Neural cell (in vitro differentiated cells): ENCODE measurements around the gene SCN8A. TPM values are rescaled to one million over a fixed set of nuclear protein-coding genes. Genes with fewer than 3 reads are reported as not detected.

Source experiments
- H2AFZ ChIP-seq: fragments of 200-600, 300-800 bp; sonication (generic), shearing (Covaris generic); 2 replicates; pipeline ENCODE4 v1.6.0; 2014; ENCODE audit warnings: low read depth, mild to moderate bottlenecking, antibody characterized with exemption, low read length, moderate library complexity
- H3F3A ChIP-seq: fragments of 200-600 bp; shearing (Covaris generic); 2 replicates; pipeline ENCODE4 v1.6.1; 2016; ENCODE audit warnings: mild to moderate bottlenecking, moderate library complexity, mixed read lengths, antibody characterized with exemption, low read length; ENCODE audit not compliant: insufficient read depth, poor library complexity, severe bottlenecking
- H3K27ac ChIP-seq: fragments of 200-600, 300-800 bp; sonication (generic), shearing (Covaris generic); 2 replicates; pipeline ENCODE4 v1.5.1; 2014; ENCODE audit warnings: mild to moderate bottlenecking, low read length, moderate library complexity
- H3K27me3 ChIP-seq: fragments of 300-800, 200-600 bp; sonication (generic), shearing (Covaris generic); 2 replicates; pipeline ENCODE4 v1.6.0; 2014; ENCODE audit warnings: mild to moderate bottlenecking, low read depth, low read length, moderate library complexity; ENCODE audit not compliant: insufficient read depth
- H3K36me3 ChIP-seq: fragments of 300-800, 200-600 bp; sonication (generic), shearing (Covaris generic); 2 replicates; pipeline ENCODE4 v1.5.1; 2014; ENCODE audit warnings: mild to moderate bottlenecking, antibody characterized with exemption, low read length, moderate library complexity; ENCODE audit not compliant: insufficient read depth
- H3K4me2 ChIP-seq: fragments of 300-800, 200-600 bp; sonication (generic), shearing (Covaris generic); 2 replicates; pipeline ENCODE4 v1.6.0; 2014; ENCODE audit warnings: mild to moderate bottlenecking, low read length
- H3K4me3 ChIP-seq: fragments of 300-800, 200-600 bp; sonication (generic), shearing (Covaris generic); 2 replicates; pipeline ENCODE4 v1.5.1; 2014; ENCODE audit warnings: mild to moderate bottlenecking, low read length, moderate library complexity
- H3K79me2 ChIP-seq: fragments of 200-600 bp; shearing (Covaris generic); replicated peaks from 2 replicates; pipeline ENCODE4 v1.6.0; 2014; ENCODE audit warnings: mild to moderate bottlenecking, low read length, moderate library complexity; ENCODE audit not compliant: insufficient read depth
- H3K9ac ChIP-seq: fragments of 300-800, 200-600 bp; sonication (generic), shearing (Covaris generic); 2 replicates; pipeline ENCODE4 v1.6.1; 2016; ENCODE audit warnings: mild to moderate bottlenecking, low read length, mixed read lengths
- H3K9me2 ChIP-seq: fragments of 200-600 bp; shearing (Covaris generic); 2 replicates; pipeline ENCODE4 v1.6.1; 2016; ENCODE audit warnings: mild to moderate bottlenecking, low read length, mixed read lengths; ENCODE audit not compliant: insufficient read depth
- H3K9me3 ChIP-seq: fragments of 200-600, 300-800 bp; sonication (generic), shearing (Covaris generic); 2 replicates; pipeline ENCODE4 v1.6.1; 2016; ENCODE audit warnings: mild to moderate bottlenecking, mixed run types, low read length, moderate library complexity, mixed read lengths
- H4K20me1 ChIP-seq: fragments of 200-600 bp; shearing (Covaris generic); 2 replicates; pipeline ENCODE4 v1.6.1; 2016; ENCODE audit warnings: mild to moderate bottlenecking, mixed run types; ENCODE audit not compliant: insufficient read depth
- EP300 ChIP-seq: fragments of 450-650 bp; conservative IDR thresholded peaks from 2 replicates; pipeline ENCODE4 v1.6.1; 2014; ENCODE audit warnings: antibody characterized with exemption, mild to moderate bottlenecking, moderate library complexity; ENCODE audit not compliant: poor library complexity, severe bottlenecking
- EZH2 ChIP-seq: fragments of 200-600, 300-800 bp; shearing (Covaris generic), sonication (generic); IDR thresholded peaks from 2 replicates; pipeline ENCODE4 v1.6.1; 2014; ENCODE audit warnings: antibody characterized with exemption, low read length, borderline replicate concordance, mild to moderate bottlenecking; ENCODE audit not compliant: insufficient read depth, poor library complexity, severe bottlenecking
- MXI1 ChIP-seq: fragments of 450-650 bp; conservative IDR thresholded peaks from 2 replicates; pipeline ENCODE4 v1.6.1; 2014; ENCODE audit warnings: antibody characterized with exemption, mild to moderate bottlenecking; ENCODE audit not compliant: poor library complexity, severe bottlenecking
- POLR2AphosphoS5 ChIP-seq: IDR thresholded peaks from 2 replicates; pipeline ENCODE4 v1.6.1; 2012
- RAD21 ChIP-seq: fragments of 450-650 bp; conservative IDR thresholded peaks from 2 replicates; pipeline ENCODE4 v1.6.1; 2014; ENCODE audit warnings: antibody characterized with exemption, mild to moderate bottlenecking, moderate library complexity
- SMC3 ChIP-seq: fragments of 450-650 bp; conservative IDR thresholded peaks from 2 replicates; pipeline ENCODE4 v1.6.1; 2014; ENCODE audit warnings: antibody characterized with exemption, mild to moderate bottlenecking, moderate library complexity; ENCODE audit not compliant: poor library complexity
- TAF1 ChIP-seq: IDR thresholded peaks from 2 replicates; pipeline ENCODE4 v1.6.1; 2012; ENCODE audit warnings: low read depth
- polyA plus RNA-seq: library from polyadenylated mRNA; depleted of rRNA; stranded (reverse); fragments of >200 nt; gene quantifications from 2 replicates; pipeline ENCODE4 v1.2.3, GENCODE V29; 2014
- TF ChIP-seq, protein P1 (sequence below): IDR thresholded peaks from 2 replicates; pipeline ENCODE4 v1.6.1; 2012; ENCODE audit warnings: borderline replicate concordance
- TF ChIP-seq, protein P2 (sequence below): fragments of 450-650 bp; IDR thresholded peaks from 2 replicates; pipeline ENCODE4 v1.5.1; 2014; ENCODE audit warnings: antibody characterized with exemption, mild to moderate bottlenecking, moderate library complexity; ENCODE audit not compliant: poor library complexity, severe bottlenecking

Gene SCN8A
- polyA plus RNA-seq, 1 donor from 2014 or later, result 14.2 TPM

DNA sequence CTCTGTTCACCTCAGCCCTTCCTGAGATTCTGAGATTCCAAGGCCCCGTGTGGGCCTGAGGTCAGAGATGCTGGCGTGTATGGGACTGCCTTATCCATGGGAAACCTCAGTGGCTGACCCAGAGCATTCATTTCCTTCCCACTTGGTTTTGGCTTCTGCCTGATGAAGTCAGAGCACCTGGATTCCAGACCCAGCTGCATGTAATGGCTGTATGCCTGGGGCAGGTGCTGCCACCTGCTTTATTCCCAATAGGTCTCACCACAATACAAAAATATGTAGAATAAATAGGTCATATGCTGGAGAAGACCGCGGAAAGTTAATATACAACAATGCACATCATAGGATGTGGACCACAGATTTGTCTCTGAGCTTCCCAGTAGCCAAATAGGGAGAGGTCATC, 231.9 kb downstream of the SCN8A start:
- H3K27ac ChIP-seq, result no peak overlapping the region
- H3K4me3 ChIP-seq, result no peak overlapping the region
- H4K20me1 ChIP-seq, result no peaks in the 10 kb centered on the region
- H3K79me2 ChIP-seq, result no peaks in the 10 kb centered on the region
- H3K9me3 ChIP-seq, result no peaks in the 10 kb centered on the region
- no peaks in the 10 kb centered on the region for H3K9me2 ChIP-seq
- no peaks in the 10 kb centered on the region for H3F3A ChIP-seq
- H3K4me2 ChIP-seq, result no peak overlapping the region
- no peak overlapping the region for H2AFZ ChIP-seq
- H3K36me3 ChIP-seq, result no peaks in the 10 kb centered on the region
- no peak for TF ChIP-seq POLR2AphosphoS5
- no peak for TF ChIP-seq EZH2
- TF ChIP-seq MXI1, result no peak
- no peak for TF ChIP-seq EP300
- TF ChIP-seq RAD21, result no peak
- TF ChIP-seq, protein P1, sequence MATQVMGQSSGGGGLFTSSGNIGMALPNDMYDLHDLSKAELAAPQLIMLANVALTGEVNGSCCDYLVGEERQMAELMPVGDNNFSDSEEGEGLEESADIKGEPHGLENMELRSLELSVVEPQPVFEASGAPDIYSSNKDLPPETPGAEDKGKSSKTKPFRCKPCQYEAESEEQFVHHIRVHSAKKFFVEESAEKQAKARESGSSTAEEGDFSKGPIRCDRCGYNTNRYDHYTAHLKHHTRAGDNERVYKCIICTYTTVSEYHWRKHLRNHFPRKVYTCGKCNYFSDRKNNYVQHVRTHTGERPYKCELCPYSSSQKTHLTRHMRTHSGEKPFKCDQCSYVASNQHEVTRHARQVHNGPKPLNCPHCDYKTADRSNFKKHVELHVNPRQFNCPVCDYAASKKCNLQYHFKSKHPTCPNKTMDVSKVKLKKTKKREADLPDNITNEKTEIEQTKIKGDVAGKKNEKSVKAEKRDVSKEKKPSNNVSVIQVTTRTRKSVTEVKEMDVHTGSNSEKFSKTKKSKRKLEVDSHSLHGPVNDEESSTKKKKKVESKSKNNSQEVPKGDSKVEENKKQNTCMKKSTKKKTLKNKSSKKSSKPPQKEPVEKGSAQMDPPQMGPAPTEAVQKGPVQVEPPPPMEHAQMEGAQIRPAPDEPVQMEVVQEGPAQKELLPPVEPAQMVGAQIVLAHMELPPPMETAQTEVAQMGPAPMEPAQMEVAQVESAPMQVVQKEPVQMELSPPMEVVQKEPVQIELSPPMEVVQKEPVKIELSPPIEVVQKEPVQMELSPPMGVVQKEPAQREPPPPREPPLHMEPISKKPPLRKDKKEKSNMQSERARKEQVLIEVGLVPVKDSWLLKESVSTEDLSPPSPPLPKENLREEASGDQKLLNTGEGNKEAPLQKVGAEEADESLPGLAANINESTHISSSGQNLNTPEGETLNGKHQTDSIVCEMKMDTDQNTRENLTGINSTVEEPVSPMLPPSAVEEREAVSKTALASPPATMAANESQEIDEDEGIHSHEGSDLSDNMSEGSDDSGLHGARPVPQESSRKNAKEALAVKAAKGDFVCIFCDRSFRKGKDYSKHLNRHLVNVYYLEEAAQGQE, result no peak
- TF ChIP-seq, protein P2, sequence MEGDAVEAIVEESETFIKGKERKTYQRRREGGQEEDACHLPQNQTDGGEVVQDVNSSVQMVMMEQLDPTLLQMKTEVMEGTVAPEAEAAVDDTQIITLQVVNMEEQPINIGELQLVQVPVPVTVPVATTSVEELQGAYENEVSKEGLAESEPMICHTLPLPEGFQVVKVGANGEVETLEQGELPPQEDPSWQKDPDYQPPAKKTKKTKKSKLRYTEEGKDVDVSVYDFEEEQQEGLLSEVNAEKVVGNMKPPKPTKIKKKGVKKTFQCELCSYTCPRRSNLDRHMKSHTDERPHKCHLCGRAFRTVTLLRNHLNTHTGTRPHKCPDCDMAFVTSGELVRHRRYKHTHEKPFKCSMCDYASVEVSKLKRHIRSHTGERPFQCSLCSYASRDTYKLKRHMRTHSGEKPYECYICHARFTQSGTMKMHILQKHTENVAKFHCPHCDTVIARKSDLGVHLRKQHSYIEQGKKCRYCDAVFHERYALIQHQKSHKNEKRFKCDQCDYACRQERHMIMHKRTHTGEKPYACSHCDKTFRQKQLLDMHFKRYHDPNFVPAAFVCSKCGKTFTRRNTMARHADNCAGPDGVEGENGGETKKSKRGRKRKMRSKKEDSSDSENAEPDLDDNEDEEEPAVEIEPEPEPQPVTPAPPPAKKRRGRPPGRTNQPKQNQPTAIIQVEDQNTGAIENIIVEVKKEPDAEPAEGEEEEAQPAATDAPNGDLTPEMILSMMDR, result no peak
- no peak for TF ChIP-seq SMC3
- no peak for TF ChIP-seq TAF1
- H3K9ac ChIP-seq, result no peak overlapping the region
- H3K27me3 ChIP-seq, result no peaks in the 10 kb centered on the region

DNA sequence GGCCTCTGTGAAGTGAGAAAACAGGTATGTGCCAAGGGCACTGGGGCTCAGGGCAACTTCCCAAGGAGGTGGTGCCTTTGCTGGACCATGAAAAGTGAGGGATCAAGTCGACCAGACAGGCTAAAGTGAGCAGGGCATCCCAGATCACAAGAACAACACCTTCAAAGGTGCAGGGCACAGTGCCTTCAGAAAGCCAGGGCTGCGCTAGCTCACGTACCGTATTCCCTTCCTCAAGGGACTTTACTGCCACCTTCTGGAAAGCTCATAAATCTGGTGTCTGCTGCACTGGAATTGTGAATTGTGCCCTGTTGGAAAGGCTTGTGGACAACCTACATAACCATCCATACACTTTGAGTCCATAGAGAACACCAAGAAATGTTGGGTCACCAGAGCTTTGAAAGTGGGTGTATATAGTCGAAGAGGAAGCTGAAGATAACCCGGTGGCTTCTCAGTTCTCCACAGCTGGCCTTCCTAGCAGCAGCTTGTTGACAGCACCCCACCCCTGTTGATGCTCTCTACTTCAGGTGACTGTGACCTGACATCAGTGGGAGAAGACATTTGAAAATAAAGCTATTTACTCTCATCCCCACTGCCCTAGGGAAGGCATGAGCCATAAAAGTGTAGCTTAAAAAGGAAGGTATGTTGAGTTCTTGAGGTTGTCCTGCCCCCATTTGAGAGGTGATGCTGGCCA, 233.0 kb downstream of the SCN8A start:
- Histone ChIP-seq H3F3A (no peaks in the 10 kb centered on the region), H3K9me3 (no peaks in the 10 kb centered on the region), H3K4me2 (no peak overlapping the region), H3K27ac (no peak overlapping the region), H3K4me3 (no peak overlapping the region), H4K20me1 (no peaks in the 10 kb centered on the region), H2AFZ (no peak overlapping the region), H3K79me2 (no peaks in the 10 kb centered on the region), H3K9ac (no peak overlapping the region), H3K27me3 (no peaks in the 10 kb centered on the region), H3K9me2 (no peaks in the 10 kb centered on the region), H3K36me3 (no peaks in the 10 kb centered on the region)
- peak; percentile 77 for TF ChIP-seq SMC3
- no peak for TF ChIP-seq TAF1
- TF ChIP-seq, protein P2, result peak; percentile 78
- no peak for TF ChIP-seq EP300
- no peak for TF ChIP-seq EZH2
- peak; percentile 76 for TF ChIP-seq RAD21
